Neural progenitor cell (in vitro differentiated cells): Measurements from ENCODE around the gene PCDHA3. TPM values are rescaled to one million over a fixed set of nuclear protein-coding genes. Genes with fewer than 3 reads are reported as not detected.
"Not testable (repeated sequence)": the region's sequence is repeated elsewhere in the genome, so short reads cannot be mapped to it uniquely, and the experiment has no call there.

Source experiments
- DNase-seq: peaks from one replicate; pipeline ENCODE4 v3.0.0-alpha.2; 2016; ENCODE audit warnings: low spot score
- H2AFZ ChIP-seq: fragments of 200-600 bp; sonication (generic); replicated peaks from 2 replicates; pipeline ENCODE4 v1.6.1; 2016; ENCODE audit warnings: antibody characterized with exemption
- H3F3A ChIP-seq: fragments of 200-600 bp; sonication (generic); 2 replicates; pipeline ENCODE4 v1.6.1; 2016; ENCODE audit warnings: antibody characterized with exemption, low read depth
- H3K27ac ChIP-seq: fragments of 200-600 bp; sonication (generic); 2 replicates; pipeline ENCODE4 v1.5.1; 2016; ENCODE audit warnings: mild to moderate bottlenecking
- H3K27me3 ChIP-seq: fragments of 200-600 bp; sonication (generic); 2 replicates; pipeline ENCODE4 v1.6.1; 2016; ENCODE audit warnings: mild to moderate bottlenecking, moderate library complexity
- H3K36me3 ChIP-seq: fragments of 200-600 bp; sonication (generic); 2 replicates; pipeline ENCODE4 v1.5.1; 2016
- H3K4me1 ChIP-seq: fragments of 200-600 bp; sonication (generic); 2 replicates; pipeline ENCODE4 v1.6.1; 2016; ENCODE audit warnings: mixed run types
- H3K4me2 ChIP-seq: fragments of 200-600 bp; sonication (generic); 2 replicates; pipeline ENCODE4 v1.6.1; 2016
- H3K4me3 ChIP-seq: fragments of 200-600 bp; sonication (generic); 2 replicates; pipeline ENCODE4 v1.5.1; 2016
- H3K79me2 ChIP-seq: fragments of 200-600 bp; sonication (generic); 2 replicates; pipeline ENCODE4 v1.6.1; 2016; ENCODE audit warnings: low read depth
- H3K9ac ChIP-seq: fragments of 200-600 bp; sonication (generic); 2 replicates; pipeline ENCODE4 v1.6.1; 2016
- H3K9me3 ChIP-seq: fragments of 200-600 bp; sonication (generic); 2 replicates; pipeline ENCODE4 v1.5.1; 2016; ENCODE audit warnings: low read depth
- H4K20me1 ChIP-seq: fragments of 200-600 bp; sonication (generic); 2 replicates; pipeline ENCODE4 v1.6.1; 2016; ENCODE audit warnings: low read depth
- H3K27ac Mint-ChIP-seq: 3 replicates; pipeline ENCODE4 v1.8.0; 2021; ENCODE audit warnings: mixed read lengths
- H3K27me3 Mint-ChIP-seq: 2 replicates; pipeline ENCODE4 v1.8.0; 2022; ENCODE audit warnings: low read depth, mild to moderate bottlenecking, inconsistent platforms, moderate library complexity, mixed read lengths; ENCODE audit not compliant: insufficient read depth
- H3K36me3 Mint-ChIP-seq: 3 replicates; pipeline ENCODE4 v1.8.0; 2021; ENCODE audit warnings: mixed read lengths
- H3K4me1 Mint-ChIP-seq: 3 replicates; pipeline ENCODE4 v1.8.0; 2021; ENCODE audit warnings: mixed read lengths
- H3K4me3 Mint-ChIP-seq: 3 replicates; pipeline ENCODE4 v1.8.0; 2021; ENCODE audit warnings: mild to moderate bottlenecking, moderate library complexity, mixed read lengths
- H3K9me3 Mint-ChIP-seq: 3 replicates; pipeline ENCODE4 v1.8.0; 2020; ENCODE audit warnings: mixed read lengths
- CTCF ChIP-seq: fragments of 200-600 bp; sonication (generic); IDR thresholded peaks from 2 replicates; pipeline ENCODE4 v1.5.1; 2017; ENCODE audit warnings: antibody characterized with exemption, mild to moderate bottlenecking
- EZH2 ChIP-seq: fragments of 200-600 bp; sonication (generic); IDR thresholded peaks from 2 replicates; pipeline ENCODE4 v1.6.1; 2017; ENCODE audit warnings: antibody characterized with exemption, mild to moderate bottlenecking, moderate library complexity
- EZH2phosphoT487 ChIP-seq: fragments of 200-600 bp; sonication (generic); IDR thresholded peaks from 2 replicates; pipeline ENCODE4 v1.6.1; 2017; ENCODE audit warnings: antibody characterized with exemption
- total RNA-seq: library from RNA; depleted of rRNA; stranded (reverse); fragments of >200 nt; gene quantifications from 2 replicates; pipeline ENCODE4 v1.2.3, GENCODE V29; 2015; ENCODE audit warnings: low replicate concordance

Gene PCDHA3
- total RNA-seq, 1 donor from 2014 or later: 4.0 TPM

GRCh38 chr5:140796718-140797095 lies 4.2 kb upstream of the PCDHA3 start:
- no peaks in the 10 kb centered on the region for H4K20me1 ChIP-seq
- no peak overlapping the region for H2AFZ ChIP-seq
- Mint-ChIP-seq H3K27me3 (no peaks in the 10 kb centered on the region), H3K36me3 (peaks cover 22% of the 10 kb centered on the region), H3K27ac (no peak overlapping the region), H3K4me1 (no peaks in the 10 kb centered on the region), H3K4me3 (no peak overlapping the region), H3K9me3 (peaks cover 44% of the 10 kb centered on the region)
- H3K27ac ChIP-seq: no peak overlapping the region
- H3K36me3 ChIP-seq: peaks cover 13% of the 10 kb centered on the region
- H3K79me2 ChIP-seq: no peaks in the 10 kb centered on the region
- no peak for DNase-seq
- no peak overlapping the region for H3K9ac ChIP-seq
- H3K4me2 ChIP-seq: no peak overlapping the region
- TF ChIP-seq EZH2phosphoT487 (no peak), CTCF (no peak), EZH2 (no peak)
- H3F3A ChIP-seq: no peaks in the 10 kb centered on the region
- H3K4me1 ChIP-seq: no peaks in the 10 kb centered on the region
- no peaks in the 10 kb centered on the region for H3K27me3 ChIP-seq
- peaks cover 14% of the 10 kb centered on the region for H3K9me3 ChIP-seq
- H3K4me3 ChIP-seq: no peak overlapping the region

- no peak for TF ChIP-seq EZH2
- no peak for TF ChIP-seq EZH2phosphoT487
- no peak for TF ChIP-seq CTCF
- Histone ChIP-seq H4K20me1 (no peaks in the 10 kb centered on the region), H3K4me1 (no peaks in the 10 kb centered on the region), H3K36me3 (peaks cover 13% of the 10 kb centered on the region), H3K4me3 (no peak overlapping the region), H3K27ac (no peak overlapping the region), H3K79me2 (no peaks in the 10 kb centered on the region), H3F3A (no peaks in the 10 kb centered on the region), H3K9ac (no peak overlapping the region), H3K4me2 (no peak overlapping the region), H2AFZ (no peak overlapping the region), H3K9me3 (peaks cover 9% of the 10 kb centered on the region), H3K27me3 (no peaks in the 10 kb centered on the region)
- Mint-ChIP-seq H3K36me3 (peaks cover 25% of the 10 kb centered on the region), H3K27me3 (peaks cover 2% of the 10 kb centered on the region), H3K4me1 (peaks cover 3% of the 10 kb centered on the region), H3K9me3 (peaks cover 40% of the 10 kb centered on the region), H3K27ac (no peak overlapping the region), H3K4me3 (no peak overlapping the region)
- DNase-seq: no peak
Observed at GRCh38 chr5:140801494-140801841, 611 bp downstream of the PCDHA3 start.

- Mint-ChIP-seq H3K36me3 (peaks cover 22% of the 10 kb centered on the region), H3K9me3 (peaks cover 37% of the 10 kb centered on the region)
- not testable (repeated sequence) for H3K27ac Mint-ChIP-seq, H3K27ac ChIP-seq, H3K4me3 Mint-ChIP-seq, H3F3A ChIP-seq, H4K20me1 ChIP-seq, H3K4me1 Mint-ChIP-seq, H2AFZ ChIP-seq, H3K9me3 ChIP-seq, H3K4me3 ChIP-seq, H3K4me2 ChIP-seq, H3K27me3 Mint-ChIP-seq, H3K4me1 ChIP-seq, H3K27me3 ChIP-seq, DNase-seq, H3K79me2 ChIP-seq, H3K9ac ChIP-seq
- peaks cover 13% of the 10 kb centered on the region for H3K36me3 ChIP-seq
Observed at GRCh38 chr5:140802381-140802780, 1.5 kb downstream of the PCDHA3 start.

GRCh38 chr5:140802781-140803271 lies 2.0 kb downstream of the PCDHA3 start:
- Mint-ChIP-seq H3K4me3 (no peak overlapping the region), H3K9me3 (peaks cover 40% of the 10 kb centered on the region), H3K27ac (no peak overlapping the region), H3K27me3 (peaks cover 2% of the 10 kb centered on the region), H3K36me3 (peaks cover 25% of the 10 kb centered on the region), H3K4me1 (peaks cover 9% of the 10 kb centered on the region)
- H2AFZ ChIP-seq: no peak overlapping the region
- H3K36me3 ChIP-seq: peaks cover 13% of the 10 kb centered on the region
- H3K9ac ChIP-seq: no peak overlapping the region
- no peak overlapping the region for H3K27ac ChIP-seq
- no peaks in the 10 kb centered on the region for H3K27me3 ChIP-seq
- no peak for DNase-seq
- no peaks in the 10 kb centered on the region for H3K4me1 ChIP-seq
- no peaks in the 10 kb centered on the region for H4K20me1 ChIP-seq
- no peaks in the 10 kb centered on the region for H3F3A ChIP-seq
- peaks cover 9% of the 10 kb centered on the region for H3K9me3 ChIP-seq
- no peak overlapping the region for H3K4me2 ChIP-seq
- no peak for TF ChIP-seq EZH2
- no peak for TF ChIP-seq EZH2phosphoT487
- TF ChIP-seq CTCF: no peak
- no peak overlapping the region for H3K4me3 ChIP-seq
- no peaks in the 10 kb centered on the region for H3K79me2 ChIP-seq
